ENCODE results near the gene TEC.

The TEC gene

DNA sequence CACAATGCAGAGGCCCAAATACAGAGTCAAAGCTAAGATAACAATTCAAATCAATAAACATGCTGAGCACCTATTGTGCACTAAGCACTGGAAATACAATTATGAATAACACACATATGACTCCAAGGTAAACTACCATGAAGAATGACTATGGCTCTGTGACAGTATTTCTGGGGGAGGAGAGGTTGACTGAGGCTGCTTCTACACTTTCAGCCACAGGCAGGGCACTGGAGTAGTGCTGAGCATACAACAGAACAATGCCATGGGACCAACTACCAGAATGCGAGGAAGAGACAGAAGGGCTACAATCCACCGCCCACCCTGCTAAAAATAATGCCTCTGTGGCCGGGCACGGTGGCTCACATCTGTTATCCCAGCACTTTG, 13.7 kb downstream of the TEC start:
- Histone ChIP-seq H3K4me1 (no peaks in the 10 kb centered on the region), H3K27me3 (no peaks in the 10 kb centered on the region), H3K36me3 (no peaks in the 10 kb centered on the region), H3K4me3 (no peak overlapping the region), H3K9me3 (no peaks in the 10 kb centered on the region), H3K27ac (no peak overlapping the region)
- intact Hi-C loops (cut with DNase I; ENCODE audit: low total_unique reads) = no loop called here
- DNase-seq = no peak
- TF ChIP-seq, protein P1, sequence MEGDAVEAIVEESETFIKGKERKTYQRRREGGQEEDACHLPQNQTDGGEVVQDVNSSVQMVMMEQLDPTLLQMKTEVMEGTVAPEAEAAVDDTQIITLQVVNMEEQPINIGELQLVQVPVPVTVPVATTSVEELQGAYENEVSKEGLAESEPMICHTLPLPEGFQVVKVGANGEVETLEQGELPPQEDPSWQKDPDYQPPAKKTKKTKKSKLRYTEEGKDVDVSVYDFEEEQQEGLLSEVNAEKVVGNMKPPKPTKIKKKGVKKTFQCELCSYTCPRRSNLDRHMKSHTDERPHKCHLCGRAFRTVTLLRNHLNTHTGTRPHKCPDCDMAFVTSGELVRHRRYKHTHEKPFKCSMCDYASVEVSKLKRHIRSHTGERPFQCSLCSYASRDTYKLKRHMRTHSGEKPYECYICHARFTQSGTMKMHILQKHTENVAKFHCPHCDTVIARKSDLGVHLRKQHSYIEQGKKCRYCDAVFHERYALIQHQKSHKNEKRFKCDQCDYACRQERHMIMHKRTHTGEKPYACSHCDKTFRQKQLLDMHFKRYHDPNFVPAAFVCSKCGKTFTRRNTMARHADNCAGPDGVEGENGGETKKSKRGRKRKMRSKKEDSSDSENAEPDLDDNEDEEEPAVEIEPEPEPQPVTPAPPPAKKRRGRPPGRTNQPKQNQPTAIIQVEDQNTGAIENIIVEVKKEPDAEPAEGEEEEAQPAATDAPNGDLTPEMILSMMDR (IDR thresholded peaks at IDR 0.05) = no peak

DNA sequence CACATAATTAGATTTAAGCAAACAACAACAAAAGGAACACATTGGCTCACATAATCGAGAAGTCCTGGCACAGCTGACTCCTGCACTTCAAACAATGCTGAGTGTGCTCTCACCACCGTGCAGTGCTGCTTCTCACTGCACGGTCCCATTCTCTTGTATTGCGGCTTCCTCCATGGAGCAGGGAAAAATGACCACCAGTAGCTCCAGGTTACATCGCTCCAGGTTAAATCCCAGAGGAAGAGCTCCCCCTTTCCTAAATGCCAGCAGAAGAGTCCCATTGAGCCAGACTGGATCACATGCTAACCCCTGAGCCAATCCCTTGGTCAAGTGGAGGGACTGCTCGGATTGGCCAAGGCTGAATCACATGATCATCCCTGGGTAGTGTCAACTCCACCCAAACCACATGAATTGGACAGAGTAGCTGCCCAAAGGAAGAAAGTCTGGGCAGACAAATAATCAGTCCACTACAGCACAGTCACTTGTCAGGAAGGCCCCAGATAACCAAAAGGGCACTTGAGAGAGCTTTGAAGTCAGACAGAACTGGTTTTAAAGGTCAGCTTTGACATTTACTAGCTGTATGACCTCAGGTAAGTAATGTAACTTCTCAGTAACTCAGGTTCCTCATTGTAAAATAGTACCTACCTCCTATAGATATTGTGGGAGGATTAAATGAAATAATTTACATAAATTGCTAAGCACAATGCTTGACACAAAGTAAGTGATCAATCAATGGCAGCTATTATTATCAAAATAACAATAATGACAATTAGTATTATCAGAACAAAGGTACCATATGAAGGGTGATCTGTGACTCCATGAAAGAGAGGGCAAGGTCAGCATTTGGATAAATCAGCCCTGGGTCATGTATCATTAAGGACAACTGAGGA, 14.3 kb downstream of the TEC start:
- H3K9me3 ChIP-seq = no peaks in the 10 kb centered on the region
- H3K36me3 ChIP-seq = no peaks in the 10 kb centered on the region
- no peak overlapping the region for H3K4me3 ChIP-seq
- intact Hi-C loops (cut with DNase I; ENCODE audit: low total_unique reads) = no loop called here
- H3K27ac ChIP-seq = no peak overlapping the region
- no peaks in the 10 kb centered on the region for H3K27me3 ChIP-seq
- TF ChIP-seq, protein P1 (IDR thresholded peaks at IDR 0.05) = no peak
- no peak for DNase-seq
- no peaks in the 10 kb centered on the region for H3K4me1 ChIP-seq

DNA sequence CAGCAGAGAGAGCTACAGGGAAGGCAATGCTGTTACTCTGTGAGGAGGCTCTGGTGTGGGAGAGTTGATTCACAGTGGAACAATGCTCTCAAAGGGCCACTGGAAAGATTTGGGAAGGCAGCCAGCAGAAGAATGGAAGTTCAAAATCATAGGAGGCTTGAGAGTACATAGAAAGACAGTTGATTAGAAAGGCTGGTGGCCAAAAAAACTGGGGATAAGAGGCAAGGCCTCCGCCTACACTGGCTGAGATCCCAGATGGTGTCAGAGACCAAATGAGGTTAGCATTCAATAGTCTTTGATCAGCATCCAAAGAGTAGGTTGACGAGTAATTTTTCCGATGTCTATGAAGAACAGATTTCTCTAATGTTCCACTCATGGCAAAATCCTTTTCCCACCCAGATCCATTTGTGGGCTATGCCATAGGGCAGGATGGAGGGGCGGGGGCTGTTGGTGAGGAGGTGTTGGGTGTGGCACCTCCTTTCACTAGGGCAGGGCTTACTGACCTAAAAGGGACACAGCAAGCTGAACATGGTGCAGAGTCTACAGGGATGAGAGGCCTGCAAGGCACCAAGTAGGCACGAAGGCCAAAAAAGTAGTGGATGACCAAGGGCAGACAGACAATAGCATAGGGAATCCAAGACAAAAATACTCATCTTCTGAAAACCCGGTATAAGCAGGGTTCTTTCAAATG, 15.1 kb downstream of the TEC start:
- intact Hi-C loops (cut with DNase I; ENCODE audit: low total_unique reads) = no loop called here
- Histone ChIP-seq H3K27ac (no peak overlapping the region), H3K4me1 (no peaks in the 10 kb centered on the region), H3K36me3 (no peaks in the 10 kb centered on the region), H3K4me3 (no peak overlapping the region), H3K27me3 (no peaks in the 10 kb centered on the region), H3K9me3 (no peaks in the 10 kb centered on the region)
- DNase-seq = no peak
- TF ChIP-seq, protein P1 (IDR thresholded peaks at IDR 0.05) = no peak

DNA sequence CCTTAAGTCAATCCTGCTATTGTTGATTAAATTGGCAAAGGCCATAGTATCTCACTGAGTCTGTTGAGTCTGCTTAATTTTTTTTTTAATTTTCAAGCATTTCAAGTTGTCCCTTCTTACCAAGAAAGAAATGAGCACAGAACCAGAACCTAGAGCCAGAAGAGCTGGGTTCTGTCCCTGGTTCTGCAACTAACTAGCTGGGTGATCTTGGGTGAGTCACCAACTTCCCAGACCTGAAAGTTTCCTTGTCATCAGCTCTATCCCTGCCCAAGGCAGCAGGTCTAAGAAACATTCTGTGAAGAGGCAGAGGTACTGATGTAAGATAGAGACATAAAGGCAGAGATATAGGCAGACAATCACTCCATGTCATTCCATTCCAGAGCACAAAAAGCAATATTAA, 17.3 kb downstream of the TEC start:
- Histone ChIP-seq H3K27ac (no peak overlapping the region), H3K36me3 (no peaks in the 10 kb centered on the region), H3K4me3 (no peak overlapping the region), H3K27me3 (no peaks in the 10 kb centered on the region), H3K4me1 (peaks cover 0 to 5% (median 0%) of the 10 kb centered on the region in 4 donors), H3K9me3 (no peaks in the 10 kb centered on the region)
- no peak for DNase-seq
- intact Hi-C loops (cut with DNase I; ENCODE audit: low total_unique reads) = no loop called here
- TF ChIP-seq, protein P1 (IDR thresholded peaks at IDR 0.05) = no peak

DNA sequence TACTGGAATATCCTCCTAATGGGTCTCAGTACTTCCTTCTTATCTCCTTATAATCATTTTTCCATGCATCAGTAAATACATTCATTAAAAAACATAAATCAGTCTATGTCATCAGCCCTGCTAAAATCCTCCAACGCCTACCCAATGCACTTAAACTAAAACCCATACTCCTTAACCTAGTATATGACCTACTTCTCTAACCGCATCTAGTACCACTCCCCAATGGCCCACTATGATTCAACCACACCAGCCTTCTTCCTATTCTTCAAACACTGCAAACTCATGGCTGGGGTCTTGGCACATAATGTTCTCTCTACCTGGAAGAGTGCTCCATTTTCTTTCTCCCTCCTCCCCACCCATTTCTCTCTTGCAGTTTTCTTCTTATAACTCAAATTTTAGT, 18.7 kb downstream of the TEC start:
- intact Hi-C loops (cut with DNase I; ENCODE audit: low total_unique reads) = no loop called here
- H3K36me3 ChIP-seq = no peaks in the 10 kb centered on the region
- H3K27me3 ChIP-seq = no peaks in the 10 kb centered on the region
- no peak overlapping the region for H3K4me3 ChIP-seq
- TF ChIP-seq, protein P1 (IDR thresholded peaks at IDR 0.05) = no peak
- no peak overlapping the region for H3K27ac ChIP-seq
- H3K9me3 ChIP-seq = no peaks in the 10 kb centered on the region
- no peak for DNase-seq
- peaks cover 0 to 9% (median 0%) of the 10 kb centered on the region in 4 donors for H3K4me1 ChIP-seq
